Heart left ventricle (tissue), 16 donors: ENCODE measurements around the gene FPR2. TPM values are rescaled to one million over a fixed set of nuclear protein-coding genes. Genes with fewer than 3 reads are reported as not detected.

ENCODE experiments used
- ATAC-seq, 4 donors: fragments of 200-7000 bp; cut with Tn5 transposase; one replicate each; pipeline ENCODE4 v1.9.1; 2020 to 2022; ENCODE audit warnings: moderate library complexity in 4 of 4, mild to moderate bottlenecking in 3 of 4, moderate number of reproducible peaks in 1 of 4
- DNase-seq, 5 donors: peaks; one replicate each; pipeline ENCODE4 v3.0.0-alpha.2; 2020
- H3K27ac ChIP-seq, 12 donors: fragments of 200-600 bp; sonication (generic) in 4 of 12; one replicate each; pipeline versions ENCODE4 v1.5.0 to v1.8.0; 2016 to 2022; ENCODE audit warnings: mild to moderate bottlenecking in 2 of 12
- H3K27me3 ChIP-seq, 9 donors: fragments of 200-600 bp; sonication (generic) in 2 of 9; one replicate each; pipeline versions ENCODE4 v1.5.1 to v1.8.0; 2016 to 2022; ENCODE audit warnings: mild to moderate bottlenecking in 3 of 9
- H3K36me3 ChIP-seq, 9 donors: fragments of 200-600 bp; sonication (generic) in 2 of 9; one replicate each; pipeline versions ENCODE4 v1.5.0 to v1.8.0; 2018 to 2022; ENCODE audit warnings: mild to moderate bottlenecking in 2 of 9
- H3K4me1 ChIP-seq, 12 donors: fragments of 200-600 bp; sonication (generic) in 4 of 12; one replicate each; pipeline versions ENCODE4 v1.5.0 to v1.8.0; 2016 to 2022; ENCODE audit warnings: mild to moderate bottlenecking in 3 of 12
- H3K4me3 ChIP-seq, 12 donors: fragments of 200-600 bp; sonication (generic) in 4 of 12; one replicate each; pipeline versions ENCODE4 v1.5.0 to v1.8.0; 2017 to 2022; ENCODE audit warnings: mild to moderate bottlenecking in 9 of 12, moderate library complexity in 4 of 12
- H3K9me3 ChIP-seq, 12 donors: fragments of 200-600 bp; sonication (generic) in 4 of 12; one replicate each; pipeline versions ENCODE4 v1.5.0 to v1.8.0; 2016 to 2022; ENCODE audit warnings: mild to moderate bottlenecking in 1 of 12
- CTCF ChIP-seq, 12 donors: fragments of 200-600 bp; sonication (generic) in 4 of 12; IDR thresholded peaks; one replicate each; pipeline versions ENCODE4 v1.5.0 to v1.8.0; 2018 to 2022; ENCODE audit warnings: antibody characterized with exemption in 12 of 12, mild to moderate bottlenecking in 5 of 12
- POLR2A ChIP-seq, 2 donors: fragments of 450-650 bp; IDR thresholded peaks; one replicate each; pipeline ENCODE4 v1.6.1; 2017; ENCODE audit warnings: antibody characterized with exemption in 2 of 2, mild to moderate bottlenecking in 2 of 2, moderate library complexity in 2 of 2
- WGBS, 4 donors: extraction: QIAGEN DNeasy Blood & Tissue Kit in 2 of 4; methylation state at CpG; one replicate each; pipeline versions ENCODE4 v1.1.5 to v1.1.7; 2013 to 2018; 5-methylcytosine and 5-hydroxymethylcytosine counted together
- intact Hi-C, 10 donors: fragments of 100-400 bp; cut with DNase I; formaldehyde crosslinking; loops; one replicate each; pipeline versions ENCODE4 v1.11.1 to v1.14.2; 2022
- polyA plus RNA-seq, 2 donors: library from polyadenylated mRNA; stranded (reverse); fragments of 200-250 nt; gene quantifications; one replicate each; pipeline ENCODE4 v1.2.3, GENCODE V29; 2013
- total RNA-seq, 9 donors: library from RNA; depleted of rRNA in 2 of 9; stranded (reverse); fragments of >200 nt in 2 of 9; fragmentation: NEBNext Ultra II Directional in 3 of 9; extraction: Animal tissue kit (Norgen Biotek cat#: 25700) in 3 of 9; gene quantifications; one replicate each; pipeline versions ENCODE4 v1.1.0 to v1.2.4, GENCODE V29; 2016 to 2023
- donor health status: ischemic (EF 13 %, LVEDD 7.1; RV severe dilation, severe dysfunction).
- donor health status: healthy with polysubstance abuse.
- donor health status: DM: no; HTN: yes; CAD: no.
- donor health status: DM: no; HTN: no; CAD: no.
- donor health status: ischemic (EF 25% LVEDD 6.9; RV normal size, moderate dysfunction).
- donor health status: ischemic (EF 25% LVEDD 5.7; RV mildly dilated, moderate dysfunction).
- donor health status: healthy.
- donor health status: DM: yes; HTN: yes; CAD: no.
- donor health status: ischemic (EF 35%, LVEDD 5.7; RV mildly dilated, moderate dysfunction).
- donor health status: nonischemic (EF 11% LVEDD 7.7; RV severe dilation, severe dysfunction).
- donor health status: DM: yes; HTN: yes; CAD: no.
- donor health status: PGD.
- donor health status: ischemic (EF 29% LVEDD 5.4; RV normal size, mild dysfunction).
- donor health status: nonischemic (EF 23%, LVEDD 6.1; RV moderate dilation, normal function).

FPR2 gene
- total and polyA plus RNA-seq, 11 donors, result 0.11 to 11.1 (median 0.80) TPM; not detected in 1

- peak overlapping the region in 4 of 12 donors; percentile 20 to 90 (median 51) for H3K27ac ChIP-seq
- no peaks in the 10 kb centered on the region for H3K9me3 ChIP-seq
- intact Hi-C loops, result loop anchor here in 2 of 10 donors (5.0 kb wide), 2 partner anchors 34 to 199 kb away; no protein-coding TSS in a partner anchor
- H3K36me3 ChIP-seq, result no peaks in the 10 kb centered on the region
- peaks cover 0 to 66% (median 10%) of the 10 kb centered on the region in 12 donors for H3K4me1 ChIP-seq
- TF ChIP-seq POLR2A (IDR thresholded peaks at IDR 0.05) (no peak), CTCF (IDR thresholded peaks at IDR 0.05) (no peak)
- 82 to 88% (median 86%) methylated on average over 11 of the region's 11 CpGs for WGBS, 4 donors
- ATAC-seq (peak in 3 of 4 donors; percentile 58 to 78 (median 77)), DNase-seq (peak in 4 of 5 donors; percentile 34 to 60 (median 48))
- no peaks in the 10 kb centered on the region for H3K27me3 ChIP-seq
- H3K4me3 ChIP-seq, result peak overlapping the region in 2 of 12 donors; percentile 4 to 15
Measured at GRCh38 chr19:51811344-51811743, 50.4 kb downstream of the FPR2 start.

GRCh38 chr19:51815043-51815442 is 54.1 kb downstream of the FPR2 start:
- no peaks in the 10 kb centered on the region for H3K9me3 ChIP-seq
- WGBS, 4 donors, result 86 to 92% (median 88%) methylated on average over 9 of the region's 9 CpGs
- TF ChIP-seq CTCF (IDR thresholded peaks at IDR 0.05) (no peak), POLR2A (IDR thresholded peaks at IDR 0.05) (no peak)
- H3K4me1 ChIP-seq, result peaks cover 0 to 61% (median under 1%) of the 10 kb centered on the region in 12 donors
- no peaks in the 10 kb centered on the region for H3K27me3 ChIP-seq
- peak overlapping the region in 1 of 12 donors; percentile 58 for H3K27ac ChIP-seq
- H3K36me3 ChIP-seq, result no peaks in the 10 kb centered on the region
- H3K4me3 ChIP-seq, result no peak overlapping the region
- ATAC-seq (peak in 1 of 4 donors; percentile 19), DNase-seq (no peak)
- intact Hi-C loops, result no loop called here

GRCh38 chr19:51816711-51817110 is 55.7 kb downstream of the FPR2 start:
- ATAC-seq, result no peak
- H3K4me3 ChIP-seq, result no peak overlapping the region
- peak overlapping the region in 3 of 12 donors; percentile 37 to 87 (median 56) for H3K27ac ChIP-seq
- TF ChIP-seq CTCF (IDR thresholded peaks at IDR 0.05), result no peak
- TF ChIP-seq POLR2A (IDR thresholded peaks at IDR 0.05), result no peak
- intact Hi-C loops, result no loop called here
- 67 to 80% (median 70%) methylated on average over 1 of the region's 1 CpG for WGBS, 4 donors
- H3K27me3 ChIP-seq, result no peaks in the 10 kb centered on the region
- H3K9me3 ChIP-seq, result no peaks in the 10 kb centered on the region
- no peaks in the 10 kb centered on the region for H3K36me3 ChIP-seq
- H3K4me1 ChIP-seq, result peaks cover 0 to 63% (median 0%) of the 10 kb centered on the region in 12 donors
- no peak for DNase-seq

- WGBS, 4 donors, result 51 to 60% (median 55%) methylated on average over 3 of the region's 3 CpGs
- TF ChIP-seq CTCF (IDR thresholded peaks at IDR 0.05) (no peak), POLR2A (IDR thresholded peaks at IDR 0.05) (no peak)
Measured at GRCh38 chr19:51820011-51820410, 59.0 kb downstream of the FPR2 start.

More at GRCh38 chr19:51820011-51820410, 59.0 kb downstream of the FPR2 start:
- Histone ChIP-seq H3K36me3 (no peaks in the 10 kb centered on the region), H3K4me3 (no peak overlapping the region), H3K27ac (peak overlapping the region in 2 of 12 donors; percentile 36 to 87), H3K9me3 (no peaks in the 10 kb centered on the region), H3K4me1 (peaks cover 0 to 80% (median 0%) of the 10 kb centered on the region in 12 donors), H3K27me3 (no peaks in the 10 kb centered on the region)
- ATAC-seq, result no peak
- no peak for DNase-seq
- intact Hi-C loops, result no loop called here

Other genes with a start within 250 kb of the FPR2 start
- gene SIGLEC6, start 229.5 kb upstream of the FPR2 start, total RNA-seq, result under 1 TPM in 5 of 9 donors, not detected in 4; 0.23 to 0.40 (median 0.25) TPM
- under 1 TPM in 1 of 2 donors, not detected in 1; 0.10 TPM for gene SIGLEC6, start 229.5 kb upstream of the FPR2 start, polyA plus RNA-seq
- gene ZNF175, start 189.9 kb upstream of the FPR2 start, total RNA-seq, result 10 to 100 TPM in 3 of 9 donors, 1 to 10 TPM in 6; 2.5 to 13.7 (median 8.7) TPM
- gene ZNF175, start 189.9 kb upstream of the FPR2 start, polyA plus RNA-seq, result 1 to 10 TPM; 2.9 to 4.8 TPM
- 1 to 10 TPM in 1 of 9 donors, under 1 TPM in 4, not detected in 4; 0.16 to 1.3 (median 0.24) TPM for gene SIGLEC5, start 130.8 kb upstream of the FPR2 start, total RNA-seq
- under 1 TPM in 1 of 2 donors, not detected in 1; 0.15 TPM for gene SIGLEC5, start 130.8 kb upstream of the FPR2 start, polyA plus RNA-seq
- gene SIGLEC14, start 114.4 kb upstream of the FPR2 start, total RNA-seq, result 10 to 100 TPM in 1 of 9 donors, 1 to 10 TPM in 4, under 1 TPM in 2, not detected in 2; 0.20 to 17.9 (median 1.3) TPM
- gene SIGLEC14, start 114.4 kb upstream of the FPR2 start, polyA plus RNA-seq, result 1 to 10 TPM in 1 of 2 donors, under 1 TPM in 1; 0.27 to 1.3 TPM
- 10 to 100 TPM in 5 of 9 donors, 1 to 10 TPM in 4; 2.9 to 15.1 (median 10.2) TPM for gene SPACA6, start 67.8 kb upstream of the FPR2 start, total RNA-seq
- 10 to 100 TPM in 1 of 2 donors, 1 to 10 TPM in 1; 6.1 to 16.8 TPM for gene SPACA6, start 67.8 kb upstream of the FPR2 start, polyA plus RNA-seq
- gene HAS1, start 37.2 kb upstream of the FPR2 start, total RNA-seq, result 10 to 100 TPM in 1 of 9 donors, 1 to 10 TPM in 1, under 1 TPM in 4, not detected in 3; 0.17 to 16.0 (median 0.81) TPM
- under 1 TPM; 0.15 to 0.40 TPM for gene HAS1, start 37.2 kb upstream of the FPR2 start, polyA plus RNA-seq
- 10 to 100 TPM in 2 of 9 donors, 1 to 10 TPM in 7; 1.8 to 39.4 (median 4.7) TPM for gene FPR1, start 9.3 kb upstream of the FPR2 start, total RNA-seq
- 1 to 10 TPM in 1 of 2 donors, under 1 TPM in 1; 0.15 to 4.8 TPM for gene FPR1, start 9.3 kb upstream of the FPR2 start, polyA plus RNA-seq
- gene FPR3, start 34.0 kb downstream of the FPR2 start, total RNA-seq, result 10 to 100 TPM in 2 of 9 donors, 1 to 10 TPM in 7; 1.8 to 35.5 (median 3.1) TPM
- 1 to 10 TPM in 1 of 2 donors, under 1 TPM in 1; 0.38 to 2.4 TPM for gene FPR3, start 34.0 kb downstream of the FPR2 start, polyA plus RNA-seq
- gene ZNF577, start 126.8 kb downstream of the FPR2 start, total RNA-seq, result 10 to 100 TPM in 1 of 9 donors, 1 to 10 TPM in 8; 6.2 to 12.8 (median 7.7) TPM
- 1 to 10 TPM; 8.3 to 9.2 TPM for gene ZNF577, start 126.8 kb downstream of the FPR2 start, polyA plus RNA-seq
- gene ZNF649, start 143.8 kb downstream of the FPR2 start, total RNA-seq, result 10 to 100 TPM in 1 of 9 donors, 1 to 10 TPM in 8; 4.6 to 11.9 (median 8.6) TPM
- gene ZNF649, start 143.8 kb downstream of the FPR2 start, polyA plus RNA-seq, result 1 to 10 TPM; 2.7 to 7.1 TPM
- gene ZNF613, start 166.3 kb downstream of the FPR2 start, total RNA-seq, result 1 to 10 TPM; 3.1 to 6.8 (median 4.3) TPM
- 1 to 10 TPM; 2.4 to 5.7 TPM for gene ZNF613, start 166.3 kb downstream of the FPR2 start, polyA plus RNA-seq
- gene ZNF350, start 225.7 kb downstream of the FPR2 start, total RNA-seq, result 10 to 100 TPM in 1 of 9 donors, 1 to 10 TPM in 8; 3.4 to 10.7 (median 7.6) TPM
- 1 to 10 TPM; 4.6 to 5.5 TPM for gene ZNF350, start 225.7 kb downstream of the FPR2 start, polyA plus RNA-seq
- gene ZNF615, start 247.0 kb downstream of the FPR2 start, total RNA-seq, result 10 to 100 TPM in 6 of 9 donors, 1 to 10 TPM in 3; 7.5 to 14.8 (median 10.2) TPM
- gene ZNF615, start 247.0 kb downstream of the FPR2 start, polyA plus RNA-seq, result 1 to 10 TPM; 3.9 to 6.4 TPM